K562 (cell line): ENCODE data around the gene RNF151. TPM values are rescaled to one million over a fixed set of nuclear protein-coding genes. Genes with fewer than 3 reads are reported as not detected.

Source experiments
- ARNT ChIP-seq, 2 experiments: fragments of 450-650 bp; IDR thresholded peaks; 2 replicates each; pipeline ENCODE4 v1.6.1; 2016; ENCODE audit warnings: mild to moderate bottlenecking in 1 of 2
- BCL6 ChIP-seq: fragments of 250-450 bp; sonication (Bioruptor Pico); IDR thresholded peaks from 2 replicates; pipeline ENCODE4 v1.4.0; 2020
- BCOR ChIP-seq: fragments of 450-650 bp; IDR thresholded peaks from 2 replicates; pipeline ENCODE4 v1.6.1; 2016
- CREBBP ChIP-seq: IDR thresholded peaks from one replicate; pipeline ENCODE4 v1.6.1; 2012; ENCODE audit warnings: low read depth, mild to moderate bottlenecking, control low read depth, inconsistent platforms, low read length
- GTF3C2 ChIP-seq: IDR thresholded peaks from 3 replicates; pipeline ENCODE4 v1.6.1; 2011; ENCODE audit warnings: borderline replicate concordance, mild to moderate bottlenecking, moderate library complexity; ENCODE audit not compliant: insufficient read length; ENCODE audit errors: extremely low read depth
- HINFP ChIP-seq: fragments of 450-650 bp; conservative IDR thresholded peaks from 2 replicates; pipeline ENCODE4 v1.6.1; 2016; ENCODE audit warnings: missing genetic modification characterization, low read depth, mild to moderate bottlenecking, control low read depth, missing compliant biosample characterization
- KAT8 ChIP-seq: fragments of 450-650 bp; IDR thresholded peaks from 2 replicates; pipeline ENCODE4 v1.6.1; 2016; ENCODE audit warnings: low read depth, mild to moderate bottlenecking
- RCOR1 ChIP-seq, 2 experiments: IDR thresholded peaks; 2 replicates each; pipeline ENCODE4 v1.6.1; 2012; ENCODE audit warnings: low read depth in 2 of 2, low read length in 2 of 2, borderline replicate concordance in 1 of 2, improper control_type of control experiment in 1 of 2
- REST ChIP-seq, 2 experiments: fragments of 450-650 bp; formaldehyde crosslinking in 1 of 2; IDR thresholded peaks; 2 replicates each; pipeline versions ENCODE4 v1.4.0 to v1.6.1; 2014 to 2020; ENCODE audit warnings: mild to moderate bottlenecking in 2 of 2, borderline replicate concordance in 1 of 2, low read depth in 1 of 2
- STAG1 ChIP-seq: sonication (generic); formaldehyde crosslinking; IDR thresholded peaks from 2 replicates; pipeline ENCODE4 v1.5.0; 2020; ENCODE audit warnings: missing genetic modification reagents, borderline replicate concordance
- ZFP91 ChIP-seq: sonication (generic); formaldehyde crosslinking; IDR thresholded peaks from 2 replicates; pipeline ENCODE4 v1.8.0; 2022; ENCODE audit warnings: mild to moderate bottlenecking, missing genetic modification reagents
- ZNF780A ChIP-seq: fragments of 250-450 bp; sonication (Bioruptor Pico); IDR thresholded peaks from 2 replicates; pipeline ENCODE4 v1.5.0; 2021; ENCODE audit warnings: mild to moderate bottlenecking
- ZSCAN32 ChIP-seq: fragments of 450-650 bp; formaldehyde crosslinking; IDR thresholded peaks from 2 replicates; pipeline ENCODE4 v1.4.0; 2020; ENCODE audit warnings: mild to moderate bottlenecking, moderate library complexity
- polyA plus RNA-seq, 8 experiments: library from polyadenylated mRNA; depleted of rRNA in 4 of 8; stranded (reverse) in 5 of 8; unstranded in 3 of 8; fragments of >200 nt; fragmentation: Nextera tagmentation in 2 of 8; fragmentation: Illumina TruSeq in 1 of 8; extraction: Ambion mirVana in 2 of 8; extraction: Trizol in 1 of 8; gene quantifications; 2 replicates each; pipeline versions ENCODE4 v1.2.1 to v1.2.3, GENCODE V29; 2011 to 2014; ENCODE audit warnings: inconsistent platforms in 1 of 8, missing spikeins in 1 of 8
- total RNA-seq, 7 experiments: library from RNA; depleted of rRNA in 6 of 7; stranded (reverse); fragments of >200 nt in 6 of 7; fragmentation: Illumina TruSeq in 2 of 7; extraction: Trizol in 2 of 7; gene quantifications; 2 replicates each; pipeline versions ENCODE4 v1.2.1 to v1.2.3, GENCODE V29; 2011 to 2021; ENCODE audit warnings: low replicate concordance in 1 of 7

Gene RNF151
- total and polyA plus RNA-seq, 9 of the 15 experiments (the other 6 are each of a cell fraction or from before 2014, with no cell fraction given) = not detected

- TF ChIP-seq REST (IDR thresholded peaks at IDR 0.05; ENCODE audit: borderline replicate concordance) (no peak), REST (CRISPR knock-in tag; IDR thresholded peaks at IDR 0.05; ENCODE audit: low read depth) (no peak), CREBBP (no peak), HINFP (no peak), ZNF780A (CRISPR knock-in tag) (no peak), BCL6 (CRISPR knock-in tag) (no peak), STAG1 (CRISPR knock-in tag) (no peak), BCOR (peak; percentile 29; the same call in 1 of the 2 replicates), KAT8 (no peak), ZFP91 (CRISPR knock-in tag) (no peak), ZSCAN32 (CRISPR knock-in tag) (no peak), ARNT (IDR thresholded peaks at IDR 0.05) (peak; percentile 21 to 71; a peak in 1 of 4 replicates), GTF3C2 (no peak), RCOR1 (IDR thresholded peaks at IDR 0.05; ENCODE audit: borderline replicate concordance in 1 of 2, low read depth in 2 of 2, low read length in 2 of 2) (0 out of 4 replicates have a peak, but pooled peaks of 1 of the 2 experiments have one; percentile 4)
Observed at GRCh38 chr16:2009791-2010510, 43.3 kb downstream of the RNF151 start, which contains the start of gene ZNF598 (continued).
